ENCODE data around the gene BLACAT1.
"Not testable (repeated sequence)": the region's sequence is repeated elsewhere in the genome, so short reads cannot be mapped to it uniquely, and the experiment has no call there.

BLACAT1 gene

GRCh38 chr1:205483372-205483771 is 27.5 kb upstream of the BLACAT1 start:
- no peak for DNase-seq

GRCh38 chr1:205482587-205482986 is 26.7 kb upstream of the BLACAT1 start:
- not testable (repeated sequence) for DNase-seq

GRCh38 chr1:205481629-205482151 is 25.8 kb upstream of the BLACAT1 start:
- no peak for DNase-seq

GRCh38 chr1:205481218-205481617 is 25.4 kb upstream of the BLACAT1 start:
- no peak for DNase-seq

GRCh38 chr1:205480349-205480985 is 24.6 kb upstream of the BLACAT1 start:
- DNase-seq, result no peak

GRCh38 chr1:205478985-205479384 is 23.1 kb upstream of the BLACAT1 start:
- DNase-seq, result not testable (repeated sequence)

- DNase-seq, result no peak
Observed at GRCh38 chr1:205477759-205478247, 22.0 kb upstream of the BLACAT1 start.

GRCh38 chr1:205477121-205477758 is 21.4 kb upstream of the BLACAT1 start:
- no peak for DNase-seq

- DNase-seq, result no peak
Observed at GRCh38 chr1:205476648-205477047, 20.8 kb upstream of the BLACAT1 start.

- no peak for DNase-seq
Observed at GRCh38 chr1:205475855-205476254, 20.0 kb upstream of the BLACAT1 start.

GRCh38 chr1:205474571-205474970 is 18.7 kb upstream of the BLACAT1 start:
- no peak for DNase-seq

GRCh38 chr1:205473966-205474365 is 18.1 kb upstream of the BLACAT1 start:
- no peak for DNase-seq

- no peak for DNase-seq
Observed at GRCh38 chr1:205473475-205473874, 17.6 kb upstream of the BLACAT1 start.

GRCh38 chr1:205472737-205473441 is 17.0 kb upstream of the BLACAT1 start:
- DNase-seq, result no peak

- DNase-seq, result no peak
Observed at GRCh38 chr1:205470131-205470530, 14.3 kb upstream of the BLACAT1 start.

GRCh38 chr1:205466595-205467220 is 10.9 kb upstream of the BLACAT1 start:
- no peak for DNase-seq

- DNase-seq, result no peak
Observed at GRCh38 chr1:205465392-205465791, 9.5 kb upstream of the BLACAT1 start.

GRCh38 chr1:205458777-205459566 is 3.1 kb upstream of the BLACAT1 start:
- peak in 1 of 4 experiments; percentile 24 for DNase-seq

GRCh38 chr1:205456868-205457745 is 1.3 kb upstream of the BLACAT1 start:
- DNase-seq, result no peak

- no peak for DNase-seq
Observed at GRCh38 chr1:205456383-205456867, 580 bp upstream of the BLACAT1 start.

- no peak for DNase-seq
Observed at GRCh38 chr1:205454903-205455335, 926 bp downstream of the BLACAT1 start.

All from activated naive CD4-positive, alpha-beta T cell (primary cell).